SK-N-MC (cell line): ENCODE measurements around the gene SSBP2.
"Not testable (repeated sequence)": the region's sequence is repeated elsewhere in the genome, so short reads cannot be mapped to it uniquely, and the experiment has no call there.

ENCODE experiments used
- EZH2 ChIP-seq: fragments of 200-600 bp; sonication (generic); IDR thresholded peaks from one replicate; pipeline ENCODE4 v1.6.1; 2017; ENCODE audit warnings: antibody characterized with exemption
- POLR2AphosphoS5 ChIP-seq: IDR thresholded peaks from 2 replicates; pipeline ENCODE4 v1.6.1; 2012; ENCODE audit warnings: mild to moderate bottlenecking, low read depth, low read length, borderline replicate concordance

DNA sequence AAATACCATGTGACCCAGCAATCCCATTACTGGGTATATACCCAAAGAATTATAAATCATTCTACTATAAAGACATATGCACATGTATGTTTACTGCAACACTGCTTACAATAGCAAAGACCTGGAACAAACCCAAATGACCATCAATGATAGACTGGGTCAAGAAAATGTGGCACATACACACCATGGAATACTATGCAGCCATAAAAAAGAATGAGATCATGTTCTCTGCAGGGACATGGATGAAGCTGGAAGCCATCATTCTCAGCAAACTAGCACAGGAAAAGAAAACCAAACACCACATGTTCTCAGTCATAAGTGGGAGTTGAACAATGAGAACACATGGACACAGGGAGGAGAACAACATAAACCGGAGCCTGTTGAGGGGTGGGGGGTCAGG is 90.3 kb downstream of the SSBP2 start:
- TF ChIP-seq POLR2AphosphoS5, EZH2: not testable (repeated sequence)
